Peyer's patch (tissue), 4 donors: Measurements from ENCODE around the gene ABL1. TPM values are rescaled to one million over a fixed set of nuclear protein-coding genes. Genes with fewer than 3 reads are reported as not detected.

Experiments
- DNase-seq, 3 donors: peaks; one replicate each; pipeline ENCODE4 v3.0.0-alpha.2; 2017 to 2019
- H3K27ac ChIP-seq, 4 donors: fragments of 200-600 bp; sonication (generic); one replicate each; pipeline ENCODE4 v1.5.1; 2016 to 2019
- H3K27me3 ChIP-seq, 2 donors: fragments of 200-600 bp; sonication (generic); one replicate each; pipeline ENCODE4 v1.5.1; 2019
- H3K36me3 ChIP-seq, 3 donors: fragments of 200-600 bp; sonication (generic); one replicate each; pipeline ENCODE4 v1.5.1; 2016 to 2019
- H3K4me1 ChIP-seq, 4 donors: fragments of 200-600 bp; sonication (generic); one replicate each; pipeline ENCODE4 v1.5.1; 2016 to 2019
- H3K4me3 ChIP-seq, 4 donors: fragments of 200-600 bp; sonication (generic); 1 replicate in 3 of 4; 2 replicates in 1 of 4; pipeline ENCODE4 v1.5.1; 2016 to 2019; ENCODE audit warnings: mild to moderate bottlenecking in 1 of 4
- H3K9me3 ChIP-seq, 4 donors: fragments of 200-600 bp; sonication (generic); one replicate each; pipeline ENCODE4 v1.5.1; 2016 to 2019; ENCODE audit warnings: mild to moderate bottlenecking in 1 of 4
- POLR2A ChIP-seq, 2 donors: fragments of 450-650 bp; IDR thresholded peaks; one replicate each; pipeline ENCODE4 v1.5.1; 2017; ENCODE audit warnings: antibody characterized with exemption in 2 of 2, mild to moderate bottlenecking in 2 of 2, moderate library complexity in 2 of 2
- total RNA-seq, 4 donors: library from RNA; depleted of rRNA; stranded (reverse); fragments of >200 nt; gene quantifications; one replicate each; pipeline ENCODE4 v1.1.0, GENCODE V29; 2016
- TF ChIP-seq, protein P1 (sequence below), 6 experiments: fragments of 450-650 bp in 4 of 6; fragments of 200-600 bp in 2 of 6; sonication (generic) in 1 of 6; IDR thresholded peaks; one replicate each; pipeline ENCODE4 v1.5.1; 2017 to 2019; ENCODE audit warnings: antibody characterized with exemption in 6 of 6, mild to moderate bottlenecking in 3 of 6, moderate library complexity in 1 of 6

ABL1 gene
- total RNA-seq, 4 donors from 2014 or later: 43.6 to 85.8 (median 67.4) TPM

DNA sequence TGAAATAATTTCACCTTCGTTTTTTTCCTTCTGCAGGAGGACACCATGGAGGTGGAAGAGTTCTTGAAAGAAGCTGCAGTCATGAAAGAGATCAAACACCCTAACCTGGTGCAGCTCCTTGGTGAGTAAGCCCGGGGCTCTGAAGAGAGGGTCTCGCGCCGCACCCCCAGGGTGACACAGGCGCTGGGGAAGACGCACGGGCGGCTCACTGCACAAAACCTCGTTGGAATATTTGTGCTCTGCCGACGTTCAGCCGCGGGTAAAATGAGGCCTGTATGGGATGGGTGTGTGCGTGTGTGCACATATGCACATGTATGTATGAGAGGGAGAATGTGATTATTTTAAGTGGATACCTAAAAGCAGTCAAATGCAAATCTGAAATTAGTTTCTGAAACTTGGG lies 37.0 kb downstream of the ABL1 start:
- Histone ChIP-seq H3K9me3 (no peaks in the 10 kb centered on the region), H3K4me1 (peaks cover 0 to 33% (median 3%) of the 10 kb centered on the region in 4 donors), H3K4me3 (no peak overlapping the region), H3K27me3 (no peaks in the 10 kb centered on the region), H3K36me3 (peaks cover 0 to 55% (median 0%) of the 10 kb centered on the region in 3 donors), H3K27ac (no peak overlapping the region)
- TF ChIP-seq, protein P1, sequence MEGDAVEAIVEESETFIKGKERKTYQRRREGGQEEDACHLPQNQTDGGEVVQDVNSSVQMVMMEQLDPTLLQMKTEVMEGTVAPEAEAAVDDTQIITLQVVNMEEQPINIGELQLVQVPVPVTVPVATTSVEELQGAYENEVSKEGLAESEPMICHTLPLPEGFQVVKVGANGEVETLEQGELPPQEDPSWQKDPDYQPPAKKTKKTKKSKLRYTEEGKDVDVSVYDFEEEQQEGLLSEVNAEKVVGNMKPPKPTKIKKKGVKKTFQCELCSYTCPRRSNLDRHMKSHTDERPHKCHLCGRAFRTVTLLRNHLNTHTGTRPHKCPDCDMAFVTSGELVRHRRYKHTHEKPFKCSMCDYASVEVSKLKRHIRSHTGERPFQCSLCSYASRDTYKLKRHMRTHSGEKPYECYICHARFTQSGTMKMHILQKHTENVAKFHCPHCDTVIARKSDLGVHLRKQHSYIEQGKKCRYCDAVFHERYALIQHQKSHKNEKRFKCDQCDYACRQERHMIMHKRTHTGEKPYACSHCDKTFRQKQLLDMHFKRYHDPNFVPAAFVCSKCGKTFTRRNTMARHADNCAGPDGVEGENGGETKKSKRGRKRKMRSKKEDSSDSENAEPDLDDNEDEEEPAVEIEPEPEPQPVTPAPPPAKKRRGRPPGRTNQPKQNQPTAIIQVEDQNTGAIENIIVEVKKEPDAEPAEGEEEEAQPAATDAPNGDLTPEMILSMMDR (IDR thresholded peaks at IDR 0.05): no peak
- TF ChIP-seq POLR2A (IDR thresholded peaks at IDR 0.05): no peak
- no peak for DNase-seq

DNA sequence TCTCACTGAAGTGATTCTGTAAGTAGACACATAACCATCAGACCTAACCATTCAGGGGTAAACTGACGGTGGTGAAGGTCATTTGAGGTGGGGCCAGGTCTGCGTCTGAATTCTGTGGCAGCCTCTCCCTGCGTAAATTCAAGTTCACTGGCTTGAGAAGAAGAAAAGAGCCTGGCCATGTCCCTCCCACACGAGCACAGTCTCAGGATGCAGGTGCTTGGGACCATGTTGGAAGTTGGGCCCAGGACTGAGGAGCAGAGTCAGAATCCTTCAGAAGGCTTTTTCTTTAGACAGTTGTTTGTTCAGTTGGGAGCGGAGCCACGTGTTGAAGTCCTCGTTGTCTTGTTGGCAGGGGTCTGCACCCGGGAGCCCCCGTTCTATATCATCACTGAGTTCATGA lies 37.5 kb downstream of the ABL1 start:
- no peak for TF ChIP-seq POLR2A (IDR thresholded peaks at IDR 0.05)
- TF ChIP-seq, protein P1 (IDR thresholded peaks at IDR 0.05): no peak
- H3K9me3 ChIP-seq: no peaks in the 10 kb centered on the region
- peak overlapping the region in 3 of 4 donors; percentile 46 to 51 (median 48) for H3K27ac ChIP-seq
- H3K4me3 ChIP-seq: no peak overlapping the region
- no peak for DNase-seq
- H3K4me1 ChIP-seq: peaks cover 0 to 30% (median 3%) of the 10 kb centered on the region in 4 donors
- H3K36me3 ChIP-seq: peaks cover 0 to 58% (median 0%) of the 10 kb centered on the region in 3 donors
- H3K27me3 ChIP-seq: no peaks in the 10 kb centered on the region

DNA sequence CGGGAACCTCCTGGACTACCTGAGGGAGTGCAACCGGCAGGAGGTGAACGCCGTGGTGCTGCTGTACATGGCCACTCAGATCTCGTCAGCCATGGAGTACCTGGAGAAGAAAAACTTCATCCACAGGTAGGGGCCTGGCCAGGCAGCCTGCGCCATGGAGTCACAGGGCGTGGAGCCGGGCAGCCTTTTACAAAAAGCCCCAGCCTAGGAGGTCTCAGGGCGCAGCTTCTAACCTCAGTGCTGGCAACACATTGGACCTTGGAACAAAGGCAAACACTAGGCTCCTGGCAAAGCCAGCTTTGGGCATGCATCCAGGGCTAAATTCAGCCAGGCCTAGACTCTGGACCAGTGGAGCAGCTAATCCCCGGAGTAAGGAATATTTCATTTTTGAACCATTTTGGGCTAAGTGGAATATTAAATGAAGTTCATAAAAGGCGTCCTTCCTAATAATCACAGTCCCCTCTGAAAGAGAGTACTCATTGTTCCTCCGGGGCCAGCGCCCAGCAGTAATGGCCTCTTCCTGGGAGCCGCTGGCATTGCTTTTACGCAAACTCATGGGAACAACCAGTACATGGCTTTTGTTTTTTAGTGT lies 38.0 kb downstream of the ABL1 start:
- peak in 2 of 3 donors; percentile 74 to 78 for DNase-seq
- no peak for TF ChIP-seq POLR2A (IDR thresholded peaks at IDR 0.05)
- TF ChIP-seq, protein P1 (IDR thresholded peaks at IDR 0.05): no peak

DNA sequence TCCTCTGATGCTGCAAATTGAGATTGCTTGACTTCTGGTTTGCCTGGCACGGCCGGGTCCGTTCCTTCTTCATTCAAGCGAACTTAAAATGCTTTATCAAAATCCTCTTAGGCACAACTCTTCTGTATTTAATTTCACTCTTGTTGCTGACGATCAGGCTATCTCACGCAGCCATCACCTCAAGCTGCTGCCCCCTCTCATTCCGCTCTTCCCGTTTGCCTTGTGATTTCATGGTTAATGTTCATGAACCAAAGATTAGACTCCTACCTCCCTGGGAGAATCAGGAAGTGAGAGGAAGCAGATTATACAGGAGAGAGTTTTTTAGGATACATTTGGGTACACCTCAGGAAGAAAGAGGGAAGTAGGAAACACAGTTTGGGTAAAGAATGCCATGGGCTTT lies 38.9 kb downstream of the ABL1 start:
- TF ChIP-seq POLR2A (IDR thresholded peaks at IDR 0.05): no peak
- TF ChIP-seq, protein P1 (IDR thresholded peaks at IDR 0.05): no peak
- no peaks in the 10 kb centered on the region for H3K27me3 ChIP-seq
- H3K4me1 ChIP-seq: peaks cover 0 to 28% (median 3%) of the 10 kb centered on the region in 4 donors
- no peak overlapping the region for H3K4me3 ChIP-seq
- H3K27ac ChIP-seq: peak overlapping the region in 2 of 4 donors; percentile 5 to 51
- no peak for DNase-seq
- H3K36me3 ChIP-seq: peaks cover 0 to 73% (median 0%) of the 10 kb centered on the region in 3 donors
- no peaks in the 10 kb centered on the region for H3K9me3 ChIP-seq

More for the DNA sequence above, 38.0 kb downstream of the ABL1 start:
- Histone ChIP-seq H3K4me1 (peaks cover 0 to 28% (median 3%) of the 10 kb centered on the region in 4 donors), H3K4me3 (no peak overlapping the region), H3K9me3 (no peaks in the 10 kb centered on the region), H3K27me3 (no peaks in the 10 kb centered on the region), H3K27ac (peak overlapping the region in 3 of 4 donors; percentile 46 to 51 (median 48)), H3K36me3 (peaks cover 0 to 63% (median 0%) of the 10 kb centered on the region in 3 donors)

DNA sequence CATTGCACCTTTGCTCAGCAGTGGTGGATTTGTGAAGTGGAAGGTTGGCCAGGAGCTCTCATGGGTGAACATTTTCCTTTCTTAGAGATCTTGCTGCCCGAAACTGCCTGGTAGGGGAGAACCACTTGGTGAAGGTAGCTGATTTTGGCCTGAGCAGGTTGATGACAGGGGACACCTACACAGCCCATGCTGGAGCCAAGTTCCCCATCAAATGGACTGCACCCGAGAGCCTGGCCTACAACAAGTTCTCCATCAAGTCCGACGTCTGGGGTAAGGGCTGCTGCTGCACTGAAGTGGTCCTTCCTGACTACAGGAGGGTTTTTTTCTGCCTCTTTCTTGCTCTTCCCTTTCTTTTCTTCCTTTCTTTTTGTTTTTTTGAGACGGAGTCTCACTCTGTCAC lies 39.7 kb downstream of the ABL1 start:
- TF ChIP-seq, protein P1 (IDR thresholded peaks at IDR 0.05): no peak
- TF ChIP-seq POLR2A (IDR thresholded peaks at IDR 0.05): no peak
- DNase-seq: no peak
- Histone ChIP-seq H3K4me1 (peaks cover 0 to 23% (median 3%) of the 10 kb centered on the region in 4 donors), H3K4me3 (no peak overlapping the region), H3K9me3 (no peaks in the 10 kb centered on the region), H3K27me3 (no peaks in the 10 kb centered on the region), H3K27ac (no peak overlapping the region), H3K36me3 (peaks cover 0 to 81% (median 0%) of the 10 kb centered on the region in 3 donors)
